Amygdala (tissue), 56 donors: ENCODE data around the gene ZFPM1.
"Not testable (repeated sequence)": the region's sequence is repeated elsewhere in the genome, so short reads cannot be mapped to it uniquely, and the experiment has no call there.

Source experiments
- DNase-seq, 56 donors: peaks; one replicate each; lab custom pipeline; 2025; lab: John Stamatoyannopoulos, UW

Gene ZFPM1

DNA sequence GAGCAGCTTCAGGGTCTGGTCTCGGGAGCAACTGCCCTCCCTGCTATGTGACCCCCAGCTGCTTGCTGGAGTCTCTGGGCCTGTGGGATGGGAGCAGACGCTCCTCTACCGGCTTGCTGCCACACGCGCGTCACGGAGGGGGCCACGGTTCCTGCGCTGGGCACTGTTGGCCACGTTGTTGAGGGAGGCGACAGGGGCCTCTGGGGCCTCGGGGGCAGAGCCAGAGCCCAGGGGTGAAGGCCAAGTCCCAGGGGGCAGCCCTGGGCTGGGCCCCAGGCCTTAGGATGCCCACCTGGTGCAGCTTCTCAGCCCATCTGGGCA is 56.6 kb downstream of the ZFPM1 start:
- no peak for DNase-seq

- no peak for DNase-seq
Observed at GRCh38 chr16:88510091-88510994, 57.3 kb downstream of the ZFPM1 start.

- no peak for DNase-seq
Observed at GRCh38 chr16:88511060-88511459, 58.0 kb downstream of the ZFPM1 start.

- DNase-seq, result no peak
Observed at GRCh38 chr16:88511906-88512305, 58.8 kb downstream of the ZFPM1 start.

- DNase-seq, result no peak
Observed at GRCh38 chr16:88512728-88513696, 59.9 kb downstream of the ZFPM1 start.

DNA sequence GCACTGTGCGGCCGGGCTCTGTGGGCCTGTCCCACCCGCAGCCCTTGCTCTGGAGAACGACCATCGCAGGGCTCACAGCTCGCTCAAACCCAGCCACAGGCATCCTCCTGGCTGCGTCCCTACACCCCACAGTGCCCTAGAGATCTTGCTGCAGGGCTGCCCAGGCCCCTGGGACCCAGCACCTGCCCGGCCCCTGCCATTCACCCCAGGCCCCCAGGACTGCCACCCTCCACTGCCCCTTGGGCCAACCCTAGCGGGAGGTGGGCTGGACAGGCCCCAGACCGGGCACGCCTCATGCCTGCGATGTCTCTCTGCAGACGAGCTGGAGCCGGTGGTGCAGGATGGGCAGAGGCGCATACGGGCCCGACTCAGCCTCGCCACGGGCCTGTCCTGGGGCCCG is 61.0 kb downstream of the ZFPM1 start:
- DNase-seq, result no peak

DNA sequence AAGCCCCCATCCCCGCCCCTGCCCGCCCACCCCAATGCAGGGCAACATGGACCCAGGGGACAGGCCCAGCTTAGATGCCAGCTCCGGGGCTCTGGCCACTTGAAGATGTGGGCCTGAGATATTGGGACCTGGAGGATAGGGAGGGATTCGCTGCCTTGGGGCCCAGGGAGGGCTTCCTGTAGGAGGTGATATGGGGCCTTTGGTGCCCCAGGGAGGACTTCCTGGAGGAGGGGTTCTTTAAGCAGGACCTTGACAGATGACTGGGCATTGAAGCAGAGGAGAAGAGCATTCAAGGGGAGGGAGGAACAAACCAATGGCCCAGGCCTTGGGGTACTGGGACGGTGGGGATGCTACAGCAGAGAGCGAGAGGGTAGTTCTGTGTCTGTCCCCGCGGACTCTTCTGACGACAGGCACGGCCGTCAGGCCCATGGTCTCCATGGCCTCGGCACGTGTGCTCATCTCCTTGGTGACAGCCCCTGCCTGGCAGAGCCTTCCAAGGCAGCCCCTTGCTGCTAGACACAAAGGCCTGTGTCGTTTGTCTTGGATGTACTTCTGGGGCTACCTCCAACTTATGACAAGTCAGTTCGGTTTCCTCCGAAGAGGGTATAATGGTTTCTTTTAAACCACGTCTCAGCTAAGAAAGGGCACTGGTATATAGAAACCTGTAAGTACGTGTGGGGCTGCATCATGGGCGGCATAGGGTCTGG is 61.6 kb downstream of the ZFPM1 start:
- peak in 3 of 56 donors; percentile 13 to 35 (median 33) for DNase-seq

GRCh38 chr16:88515371-88515770 is 62.3 kb downstream of the ZFPM1 start:
- no peak for DNase-seq

DNA sequence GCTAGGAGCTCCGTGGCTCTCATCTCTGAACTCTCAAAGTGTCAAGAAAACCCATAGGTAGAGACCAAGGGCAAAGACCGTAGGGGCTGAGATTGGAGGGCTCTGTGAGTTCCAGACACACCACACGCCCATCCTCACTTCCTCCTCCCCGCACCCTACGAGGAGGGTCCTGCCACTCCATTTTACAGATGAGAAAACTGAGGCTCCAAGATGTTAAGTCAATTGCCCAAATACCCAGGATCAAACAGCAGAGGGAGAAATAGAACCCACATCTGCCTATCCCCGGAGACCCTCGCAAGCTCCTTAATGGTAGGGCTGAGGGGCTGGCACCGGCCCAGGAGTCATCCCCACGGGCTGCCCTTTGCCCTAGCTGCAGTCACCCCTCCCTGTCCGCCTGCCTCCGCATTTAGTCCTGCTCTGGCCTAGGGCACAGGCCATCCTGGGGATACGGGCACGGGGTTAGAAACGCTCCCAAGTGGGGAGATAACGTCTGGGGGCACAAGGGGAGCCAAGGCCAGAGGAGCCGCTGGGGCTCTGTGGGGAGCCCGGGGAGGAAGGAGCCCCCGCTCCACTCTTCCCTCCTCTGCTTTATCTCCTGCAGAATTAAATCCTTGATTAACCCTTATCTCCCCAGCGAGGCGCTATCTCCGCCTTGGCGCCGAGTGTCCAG is 63.0 kb downstream of the ZFPM1 start:
- no peak for DNase-seq

DNA sequence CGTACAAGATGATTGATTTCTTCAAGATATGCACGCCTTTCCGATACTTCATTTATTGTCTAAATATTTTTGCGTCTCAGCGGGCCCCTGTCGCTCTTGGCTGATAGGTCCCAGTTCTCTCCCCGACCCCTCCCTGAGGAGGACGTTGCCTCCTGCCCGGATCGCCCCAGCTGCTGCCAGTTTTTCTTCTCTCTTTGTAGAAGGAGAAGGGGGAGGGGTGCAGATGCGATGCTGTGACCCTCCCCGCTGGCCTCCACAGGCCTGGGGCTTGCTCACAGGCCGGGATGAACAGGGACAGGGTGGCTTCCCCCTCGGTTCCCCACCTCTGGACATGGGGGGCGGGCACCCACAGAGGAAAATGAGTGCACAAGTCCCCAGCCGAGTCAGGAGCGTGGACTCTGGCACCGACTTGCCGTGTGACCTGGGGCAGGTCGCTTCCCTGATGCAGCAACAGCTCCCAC is 63.6 kb downstream of the ZFPM1 start:
- no peak for DNase-seq

GRCh38 chr16:88517208-88517774 is 64.2 kb downstream of the ZFPM1 start:
- DNase-seq, result not testable (repeated sequence)

GRCh38 chr16:88518411-88519111 is 65.5 kb downstream of the ZFPM1 start:
- DNase-seq, result not testable (repeated sequence)

- no peak for DNase-seq
Observed at GRCh38 chr16:88519240-88519639, 66.2 kb downstream of the ZFPM1 start.

GRCh38 chr16:88519938-88520653 is 67.0 kb downstream of the ZFPM1 start:
- DNase-seq, result no peak

DNA sequence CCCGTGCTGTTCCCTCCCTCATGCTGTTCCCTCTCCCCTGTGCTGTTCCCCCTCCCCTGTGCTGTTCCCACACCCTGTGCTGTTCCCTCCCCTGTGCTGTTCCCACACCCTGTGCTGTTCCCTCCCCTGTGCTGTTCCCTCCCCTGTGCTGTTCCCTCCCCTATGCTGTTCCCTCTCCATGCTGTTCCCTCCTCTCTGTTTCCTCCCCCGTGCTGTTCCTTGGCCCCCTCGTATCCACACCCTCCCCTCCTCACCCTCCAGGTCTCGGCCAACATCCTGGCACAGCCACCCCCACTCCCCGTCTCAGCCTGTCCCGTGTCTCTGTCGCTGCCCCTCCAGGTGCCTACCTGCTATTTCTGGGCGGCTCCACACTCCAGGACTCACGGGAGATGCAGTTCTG is 68.6 kb downstream of the ZFPM1 start:
- DNase-seq, result no peak

DNA sequence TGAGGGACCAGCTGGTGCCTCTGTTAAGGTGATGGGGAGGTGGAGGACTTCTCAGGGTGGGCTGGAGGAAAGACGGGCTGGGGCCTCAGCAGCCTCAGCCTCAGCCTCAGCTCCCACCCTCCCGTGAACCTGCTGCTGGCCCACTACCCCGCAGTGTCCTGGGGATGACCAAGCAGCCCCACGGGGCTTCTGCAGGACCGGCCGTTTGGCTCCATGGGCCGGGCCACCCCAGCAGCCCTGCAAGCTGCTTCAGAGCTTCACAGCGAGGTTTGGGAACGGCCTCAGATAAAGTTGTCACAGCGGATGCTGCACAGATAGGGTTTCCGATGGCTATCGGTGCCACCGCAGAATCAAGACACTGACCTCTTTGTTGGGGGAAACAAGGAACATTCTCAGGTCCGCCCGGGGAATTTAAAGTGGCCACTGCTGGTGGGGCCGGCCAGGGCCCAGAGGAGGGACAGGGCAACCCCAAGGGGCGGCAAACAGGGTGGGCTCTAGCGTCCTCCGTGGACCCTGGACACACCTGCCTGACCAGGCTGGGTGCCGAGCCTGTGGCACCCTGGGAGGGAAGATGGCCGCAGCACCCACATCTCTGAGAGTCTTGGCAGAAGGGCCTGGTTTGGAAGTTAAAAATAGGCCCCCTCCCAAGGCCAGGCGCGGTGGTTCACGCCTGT is 69.3 kb downstream of the ZFPM1 start:
- DNase-seq, result peak in 1 of 56 donors; percentile 20

- no peak for DNase-seq
Observed at GRCh38 chr16:88523309-88524161, 70.5 kb downstream of the ZFPM1 start.
